CD4-positive, alpha-beta memory T cell (primary cell): ENCODE measurements around the gene IFITM5. TPM values are rescaled to one million over a fixed set of nuclear protein-coding genes. Genes with fewer than 3 reads are reported as not detected.

Source experiments
- CTCF ChIA-PET: fragments of 350-600 bp; sonication (Branson Sonifier 250); formaldehyde crosslinking; loops from one replicate; lab custom pipeline; 2021; ENCODE audit warnings: inconsistent platforms; ENCODE audit not compliant: partially characterized antibody; lab: Charles Lee
- POLR2A ChIA-PET: fragments of 350-600 bp; sonication (Branson Sonifier 250); formaldehyde crosslinking; loops from one replicate; lab custom pipeline; 2021; ENCODE audit not compliant: partially characterized antibody; lab: Charles Lee
- DNase-seq, 5 donors: peaks; one replicate each; pipeline versions ENCODE4 v3.0.0 to v3.0.0-alpha.2; 2020 to 2022; ENCODE audit warnings: mixed read lengths in 1 of 5
- H3K27ac ChIP-seq: one replicate; pipeline ENCODE4 v1.7.0; 2013; ENCODE audit warnings: low read depth, low read length
- H3K27me3 ChIP-seq: 2 replicates; pipeline ENCODE4 v1.7.0; 2013; ENCODE audit warnings: mild to moderate bottlenecking, low read length, moderate library complexity; ENCODE audit not compliant: insufficient read depth
- H3K36me3 ChIP-seq: 2 replicates; pipeline ENCODE4 v1.7.0; 2013; ENCODE audit warnings: mild to moderate bottlenecking, low read length, moderate library complexity; ENCODE audit not compliant: insufficient read depth
- H3K4me1 ChIP-seq: 2 replicates; pipeline ENCODE4 v1.7.0; 2013; ENCODE audit warnings: mild to moderate bottlenecking, low read length, moderate library complexity; ENCODE audit not compliant: insufficient read depth
- H3K4me3 ChIP-seq, 2 donors: one replicate each; pipeline ENCODE4 v1.7.0; 2013; ENCODE audit warnings: low read length in 2 of 2, mild to moderate bottlenecking in 1 of 2
- H3K9me3 ChIP-seq, 2 donors: one replicate each; pipeline ENCODE4 v1.7.0; 2013; ENCODE audit warnings: low read length in 2 of 2, control low read depth in 1 of 2; ENCODE audit not compliant: control insufficient read depth in 1 of 2
- H3K27ac Mint-ChIP-seq, 7 donors: one replicate each; pipeline ENCODE4 v1.8.0; 2020 to 2021; ENCODE audit warnings: mixed read lengths in 7 of 7, mild to moderate bottlenecking in 6 of 7, inconsistent platforms in 3 of 7, moderate library complexity in 3 of 7
- H3K27me3 Mint-ChIP-seq, 2 donors: one replicate each; pipeline ENCODE4 v1.8.0; 2020 to 2021; ENCODE audit warnings: mixed read lengths in 2 of 2
- H3K36me3 Mint-ChIP-seq, 2 donors: one replicate each; pipeline ENCODE4 v1.8.0; 2020 to 2021; ENCODE audit warnings: mixed read lengths in 2 of 2, inconsistent platforms in 1 of 2, mild to moderate bottlenecking in 1 of 2
- H3K4me1 Mint-ChIP-seq, 4 donors: one replicate each; pipeline ENCODE4 v1.8.0; 2020 to 2021; ENCODE audit warnings: mixed read lengths in 4 of 4, mild to moderate bottlenecking in 1 of 4
- H3K4me3 Mint-ChIP-seq, 8 donors: one replicate each; pipeline ENCODE4 v1.8.0; 2020 to 2021; ENCODE audit warnings: mixed read lengths in 8 of 8, mild to moderate bottlenecking in 7 of 8, moderate library complexity in 6 of 8, inconsistent platforms in 3 of 8
- H3K9me3 Mint-ChIP-seq, 8 donors: one replicate each; pipeline ENCODE4 v1.8.0; 2020 to 2021; ENCODE audit warnings: mixed read lengths in 8 of 8, mild to moderate bottlenecking in 5 of 8, inconsistent platforms in 3 of 8, moderate library complexity in 1 of 8
- intact Hi-C: fragments of 100-400 bp; cut with micrococcal nuclease; formaldehyde crosslinking; loops from one replicate; pipeline ENCODE4 v1.15.1; 2023
- polyA plus RNA-seq, 2 donors: library from polyadenylated mRNA; unstranded; fragments of 300-500 nt; fragmentation: Illumina TruSeq; gene quantifications; one replicate each; pipeline ENCODE4 v1.2.3, GENCODE V29; 2021
- total RNA-seq, 2 experiments: library from RNA; stranded (reverse); gene quantifications; one replicate each; pipeline ENCODE4 v1.2.3, GENCODE V29; 2021

Gene IFITM5
- total and polyA plus RNA-seq, 4 experiments from 2014 or later = not detected

DNA sequence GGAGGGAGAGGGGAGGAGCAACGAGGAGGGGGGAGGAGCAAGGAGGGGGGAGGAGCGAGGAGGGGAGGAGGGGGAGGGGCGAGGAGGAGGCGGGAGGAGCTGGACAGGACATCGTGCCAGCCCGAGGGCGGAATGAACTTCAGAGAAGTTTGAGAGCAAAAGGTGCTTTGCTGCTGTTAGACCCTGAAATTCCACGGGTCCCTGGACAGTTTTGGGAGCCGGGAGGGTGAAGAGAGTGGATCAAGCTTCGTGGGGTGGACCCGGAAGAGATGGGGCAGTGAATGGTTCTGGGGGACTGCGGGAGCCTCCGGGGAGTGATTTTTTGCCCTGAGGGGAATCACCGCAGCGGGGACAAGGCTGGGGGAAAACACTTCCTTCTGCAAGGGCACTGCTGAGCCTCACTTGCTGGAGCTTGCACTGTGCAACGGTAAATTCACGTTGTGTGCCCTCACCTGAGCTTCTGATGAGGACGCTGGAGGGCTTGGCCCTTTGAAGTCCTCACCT, 31.8 kb downstream of the IFITM5 start:
- peak; percentile 63 to 81 (median 67) for DNase-seq
- Histone ChIP-seq H3K9me3 (no peaks in the 10 kb centered on the region), H3K27me3 (no peaks in the 10 kb centered on the region), H3K36me3 (no peaks in the 10 kb centered on the region), H3K4me3 (peak overlapping the region; percentile 6 to 62), H3K4me1 (peaks cover 25% of the 10 kb centered on the region), H3K27ac (peak overlapping the region; percentile 72)
- H3K4me1 Mint-ChIP-seq = peaks cover 20 to 34% (median 27%) of the 10 kb centered on the region in 4 donors
- intact Hi-C loops = loop anchor here (1.0 to 5.0 kb wide), 4 partner anchors 40 to 430 kb away; partner anchors contain the start of genes BET1L, DEAF1, IFITM2 and RIC8A
- peaks cover 0 to 4% (median 0%) of the 10 kb centered on the region in 8 donors for H3K9me3 Mint-ChIP-seq
- H3K36me3 Mint-ChIP-seq = peaks cover 0 to 1% of the 10 kb centered on the region in 2 donors
- CTCF ChIA-PET = interaction anchor here (1.0 to 4.6 kb wide), 12 partner anchors 10 to 181 kb away, joined by 3 to 50 read pairs (median 7); partner anchors contain the start of gene NLRP6
- POLR2A ChIA-PET = interaction anchor here (0.5 to 12.0 kb wide), 37 partner anchors 8 to 551 kb away, joined by 3 to 549 read pairs (median 6); partner anchors contain the start of genes BET1L, IFITM1, IFITM2 and NLRP6
- H3K4me3 Mint-ChIP-seq = peak overlapping the region; percentile 81 to 95 (median 87)
- H3K27me3 Mint-ChIP-seq = no peaks in the 10 kb centered on the region
- H3K27ac Mint-ChIP-seq = peak overlapping the region; percentile 91 to 99 (median 96)

DNA sequence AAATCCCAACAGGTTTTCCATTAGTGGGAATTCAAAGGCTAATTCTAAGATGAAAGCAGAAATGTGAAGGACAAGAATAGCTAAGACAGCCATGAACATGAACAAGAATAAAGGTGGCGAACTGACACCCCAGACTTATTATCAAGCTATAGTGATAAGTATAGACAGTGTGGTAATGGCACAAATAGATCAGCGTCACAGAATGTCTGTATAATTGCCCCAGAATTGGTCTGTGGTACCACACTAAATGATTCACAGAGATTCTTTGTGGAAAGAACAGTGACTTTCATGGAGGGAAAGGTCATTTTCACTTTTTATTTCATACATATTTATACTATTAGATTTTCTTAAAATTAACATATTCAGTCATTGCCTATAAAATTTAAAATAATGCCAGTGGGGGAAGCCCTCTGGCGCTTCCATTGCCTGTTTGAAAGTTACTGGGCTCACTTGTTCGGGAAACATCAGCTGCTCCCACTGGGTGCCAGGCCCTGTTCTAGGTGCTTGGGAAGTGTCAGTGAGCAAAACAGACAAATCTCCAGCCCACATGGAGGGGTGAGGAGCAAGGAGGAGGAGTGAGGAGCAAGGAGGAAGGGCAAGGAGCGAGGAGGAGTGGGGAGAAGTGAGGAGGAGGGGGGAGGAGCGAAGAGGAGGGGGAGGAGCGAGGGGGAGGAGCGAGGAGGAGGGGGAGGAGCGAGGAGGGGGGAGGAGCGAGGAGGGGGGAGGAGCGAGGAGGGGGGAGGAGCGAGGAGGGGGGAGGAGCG, 32.5 kb downstream of the IFITM5 start:
- peak overlapping the region; percentile 21 for H3K27ac ChIP-seq
- peak in 4 of 5 donors; percentile 38 to 72 (median 48) for DNase-seq
- POLR2A ChIA-PET = interaction anchor here (0.7 to 12.0 kb wide), 21 partner anchors 9 to 269 kb away, joined by 3 to 549 read pairs (median 7); partner anchors contain the start of genes BET1L, IFITM1, NLRP6 and PGGHG

DNA sequence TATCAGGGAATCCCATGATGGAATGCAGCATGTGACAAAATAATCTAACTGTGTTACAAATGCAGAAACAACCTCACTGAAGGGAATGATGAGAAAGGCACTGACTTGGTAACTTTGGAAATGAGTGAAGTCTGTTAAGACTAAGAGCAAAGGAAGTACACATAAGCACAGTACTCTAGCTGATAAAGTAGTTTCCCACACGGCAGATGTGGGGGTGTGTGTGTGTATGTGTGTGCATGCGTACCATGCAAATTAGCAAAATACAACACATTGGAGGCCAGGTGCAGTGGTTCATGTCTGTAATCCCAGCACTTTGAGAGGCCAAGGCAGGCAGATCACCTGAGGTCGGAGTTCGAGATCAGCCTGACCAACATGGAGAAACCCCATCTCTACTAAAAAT, 37.7 kb downstream of the IFITM5 start:
- Mint-ChIP-seq H3K4me1 (peaks cover 0 to 2% (median 2%) of the 10 kb centered on the region in 4 donors), H3K27me3 (peaks cover 0 to 2% of the 10 kb centered on the region in 2 donors), H3K27ac (peak overlapping the region in 1 of 7 donors; percentile 41), H3K9me3 (peaks cover 0 to 4% (median 0%) of the 10 kb centered on the region in 8 donors), H3K4me3 (no peak overlapping the region), H3K36me3 (no peaks in the 10 kb centered on the region)
- no peak overlapping the region for H3K27ac ChIP-seq
- DNase-seq = no peak
- intact Hi-C loops = no loop called here
- CTCF ChIA-PET = interaction anchor here (1.3 to 3.0 kb wide), 2 partner anchors 11 to 103 kb away, joined by 3 to 19 read pairs; no protein-coding TSS in a partner anchor
- H3K4me1 ChIP-seq = no peaks in the 10 kb centered on the region
- POLR2A ChIA-PET = interaction anchor here (0.8 kb wide), 1 partner anchor 25 kb away, joined by 3 read pairs; the partner anchor contains the start of gene PSMD13
- no peaks in the 10 kb centered on the region for H3K36me3 ChIP-seq
- H3K9me3 ChIP-seq = no peaks in the 10 kb centered on the region
- no peak overlapping the region for H3K4me3 ChIP-seq
- H3K27me3 ChIP-seq = no peaks in the 10 kb centered on the region

More for the DNA sequence above, 32.5 kb downstream of the IFITM5 start:
- CTCF ChIA-PET = interaction anchor here (0.9 to 4.6 kb wide), 8 partner anchors 14 to 182 kb away, joined by 3 to 50 read pairs (median 16); no protein-coding TSS in a partner anchor
- Histone ChIP-seq H3K9me3 (no peaks in the 10 kb centered on the region), H3K36me3 (no peaks in the 10 kb centered on the region), H3K27me3 (no peaks in the 10 kb centered on the region), H3K4me3 (no peak overlapping the region), H3K4me1 (peaks cover 25% of the 10 kb centered on the region)
- intact Hi-C loops = loop anchor here (1.0 to 5.0 kb wide), 4 partner anchors 40 to 430 kb away; partner anchors contain the start of genes BET1L, DEAF1, IFITM2 and RIC8A
- Mint-ChIP-seq H3K27me3 (no peaks in the 10 kb centered on the region), H3K4me3 (peak overlapping the region; percentile 65 to 89 (median 75)), H3K9me3 (peaks cover 0 to 4% (median 0%) of the 10 kb centered on the region in 8 donors), H3K4me1 (peaks cover 20 to 34% (median 27%) of the 10 kb centered on the region in 4 donors), H3K36me3 (peaks cover 0 to 1% of the 10 kb centered on the region in 2 donors), H3K27ac (peak overlapping the region; percentile 91 to 97 (median 93))

DNA sequence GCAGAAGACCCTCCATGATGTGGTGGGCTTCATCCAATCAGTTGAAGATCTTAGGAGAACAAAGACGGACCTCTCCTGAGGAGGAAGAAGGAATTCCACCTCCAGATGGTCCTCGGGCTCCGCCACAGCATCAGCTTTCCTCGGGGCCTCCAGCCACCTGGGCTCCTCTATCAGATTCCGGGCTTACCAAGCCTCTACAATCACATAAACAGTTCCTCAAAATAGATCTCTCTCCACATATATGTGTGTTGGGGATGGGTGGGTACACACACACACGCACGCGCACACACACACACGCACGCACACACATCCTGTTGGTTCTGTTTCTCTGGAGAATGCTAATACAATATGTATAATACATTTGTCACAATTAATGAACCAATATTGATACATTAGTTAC, 39.9 kb downstream of the IFITM5 start:
- CTCF ChIA-PET = interaction anchor here (3.0 kb wide), 1 partner anchor 9 kb away, joined by 19 read pairs; no protein-coding TSS in a partner anchor
- peaks cover 0 to 2% of the 10 kb centered on the region in 2 donors for H3K27me3 Mint-ChIP-seq
- Histone ChIP-seq H3K4me3 (no peak overlapping the region), H3K4me1 (no peaks in the 10 kb centered on the region), H3K27ac (no peak overlapping the region), H3K27me3 (no peaks in the 10 kb centered on the region), H3K36me3 (no peaks in the 10 kb centered on the region), H3K9me3 (no peaks in the 10 kb centered on the region)
- no peaks in the 10 kb centered on the region for H3K4me1 Mint-ChIP-seq
- H3K4me3 Mint-ChIP-seq = no peak overlapping the region
- DNase-seq = no peak
- intact Hi-C loops = no loop called here
- no peak overlapping the region for H3K27ac Mint-ChIP-seq
- H3K9me3 Mint-ChIP-seq = peaks cover 0 to 2% (median 0%) of the 10 kb centered on the region in 8 donors
- POLR2A ChIA-PET = interaction anchor here (1.3 to 1.4 kb wide), 2 partner anchors 9 to 19 kb away, joined by 3 read pairs; no protein-coding TSS in a partner anchor
- no peaks in the 10 kb centered on the region for H3K36me3 Mint-ChIP-seq

DNA sequence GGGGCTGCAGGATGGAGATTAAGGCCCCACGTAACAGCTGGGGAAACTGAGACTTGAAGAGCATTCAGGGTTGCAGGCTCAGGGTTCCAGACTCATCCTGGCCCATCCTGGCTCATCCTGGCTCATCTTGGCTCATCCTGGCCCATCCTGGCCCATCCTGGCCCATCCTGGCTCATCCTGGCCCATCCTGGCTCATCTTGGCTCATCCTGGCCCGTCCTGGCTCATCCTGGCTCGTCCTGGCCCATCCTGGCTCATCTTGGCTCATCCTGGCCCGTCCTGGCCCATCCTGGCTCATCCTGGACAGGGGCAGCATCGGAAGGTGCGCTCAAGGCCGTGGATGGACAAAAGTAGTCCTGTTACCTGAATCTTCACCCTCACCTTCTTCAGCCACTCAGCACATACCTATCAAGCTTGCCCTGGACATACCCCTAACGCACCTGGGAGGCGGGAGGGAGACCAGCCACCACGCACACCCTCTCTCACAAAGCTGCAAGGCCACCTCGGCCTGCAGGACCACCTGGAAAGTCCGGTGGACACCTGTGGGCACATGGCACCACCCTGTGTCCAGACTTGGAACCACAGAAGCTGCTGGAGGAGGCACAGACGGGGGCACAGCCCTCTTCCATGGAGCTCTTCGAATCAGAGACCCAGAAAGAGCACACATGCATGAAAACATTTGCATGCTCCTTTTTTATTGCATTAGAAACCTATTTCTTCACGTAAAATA, 41.4 kb downstream of the IFITM5 start:
- no peak overlapping the region for H3K27ac ChIP-seq
- intact Hi-C loops = no loop called here
- no peak for DNase-seq
- H3K9me3 ChIP-seq = no peaks in the 10 kb centered on the region
- peaks cover 8% of the 10 kb centered on the region for H3K36me3 ChIP-seq
- no peaks in the 10 kb centered on the region for H3K4me1 Mint-ChIP-seq
- no peak overlapping the region for H3K4me3 ChIP-seq
- ChIA-PET CTCF (interaction anchor here (1.3 kb wide), 1 partner anchor 47 kb away, joined by 4 read pairs; no protein-coding TSS in a partner anchor), POLR2A (interaction anchor here (1.4 kb wide), 2 partner anchors 8 to 10 kb away, joined by 3 to 4 read pairs; no protein-coding TSS in a partner anchor)
- H3K27ac Mint-ChIP-seq = peak overlapping the region in 1 of 7 donors; percentile 30
- peaks cover 6 to 11% of the 10 kb centered on the region in 2 donors for H3K36me3 Mint-ChIP-seq
- H3K9me3 Mint-ChIP-seq = peaks cover 0 to 2% (median 0%) of the 10 kb centered on the region in 8 donors
- H3K4me1 ChIP-seq = no peaks in the 10 kb centered on the region
- peaks cover 0 to 2% of the 10 kb centered on the region in 2 donors for H3K27me3 Mint-ChIP-seq
- no peak overlapping the region for H3K4me3 Mint-ChIP-seq
- no peaks in the 10 kb centered on the region for H3K27me3 ChIP-seq

DNA sequence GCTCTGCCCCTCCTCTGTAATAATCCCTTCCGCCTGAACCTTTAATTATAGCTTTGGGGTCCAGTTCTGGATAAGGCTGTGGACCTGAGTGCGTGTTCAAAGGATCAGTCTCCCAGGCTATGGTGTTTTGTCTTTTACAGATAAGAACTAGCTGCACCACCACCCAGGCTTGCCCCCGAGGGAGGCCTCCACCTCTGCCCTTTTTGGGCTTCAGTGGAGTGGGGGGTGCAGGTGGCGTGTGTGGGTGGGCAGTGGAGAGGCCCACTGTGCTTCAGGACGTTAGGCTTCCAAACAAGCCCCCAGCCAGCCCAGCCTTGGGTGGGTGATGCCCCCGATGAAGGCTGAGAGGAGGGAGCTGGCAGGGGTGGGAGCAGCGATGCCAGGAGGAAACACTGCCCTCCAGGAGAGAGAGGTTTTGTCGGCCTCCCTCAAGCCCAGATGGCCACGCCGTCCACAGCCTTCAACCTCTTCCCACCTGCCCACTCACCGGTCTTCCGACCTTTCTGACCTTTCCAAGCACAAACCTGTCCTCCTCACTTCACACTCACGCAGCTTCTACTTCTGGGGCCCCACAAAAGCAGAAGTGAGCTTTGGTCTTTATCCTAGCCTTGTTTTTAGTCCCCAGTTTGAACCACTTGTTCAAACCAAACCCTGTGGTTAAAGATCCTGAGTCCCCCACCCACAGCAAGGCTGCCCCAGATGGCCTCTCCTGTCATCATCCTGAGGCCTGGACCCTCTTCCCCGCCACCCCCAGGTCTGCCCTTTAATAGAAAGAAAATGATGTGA, 42.2 kb downstream of the IFITM5 start:
- peaks cover 0 to 2% (median 0%) of the 10 kb centered on the region in 8 donors for H3K9me3 Mint-ChIP-seq
- peaks cover 12 to 19% of the 10 kb centered on the region in 2 donors for H3K36me3 Mint-ChIP-seq
- Histone ChIP-seq H3K4me1 (no peaks in the 10 kb centered on the region), H3K27me3 (no peaks in the 10 kb centered on the region), H3K9me3 (no peaks in the 10 kb centered on the region), H3K36me3 (peaks cover 16% of the 10 kb centered on the region), H3K4me3 (no peak overlapping the region), H3K27ac (no peak overlapping the region)
- intact Hi-C loops = no loop called here
- POLR2A ChIA-PET = interaction anchor here (1.4 kb wide), 1 partner anchor 9 kb away, joined by 4 read pairs; no protein-coding TSS in a partner anchor
- no peaks in the 10 kb centered on the region for H3K4me1 Mint-ChIP-seq
- H3K27ac Mint-ChIP-seq = no peak overlapping the region
- CTCF ChIA-PET = interaction anchor here (1.3 kb wide), 1 partner anchor 48 kb away, joined by 4 read pairs; no protein-coding TSS in a partner anchor
- no peak for DNase-seq
- H3K4me3 Mint-ChIP-seq = no peak overlapping the region
- peaks cover 0 to 2% of the 10 kb centered on the region in 2 donors for H3K27me3 Mint-ChIP-seq
